ENCODE measurements around the gene LRP5. TPM values are rescaled to one million over a fixed set of nuclear protein-coding genes. Genes with fewer than 3 reads are reported as not detected.

LRP5 gene
- total RNA-seq, 1 donor from 2014 or later: 44.3 TPM

GRCh38 chr11:68488623-68489022 lies 176.2 kb downstream of the LRP5 start:
- Mint-ChIP-seq H3K4me1 (peaks cover 7% of the 10 kb centered on the region), H3K27me3 (ENCODE audit: low read depth) (no peaks in the 10 kb centered on the region), H3K4me3 (no peak overlapping the region), H3K27ac (ENCODE audit: unreplicated experiment) (no peak overlapping the region), H3K36me3 (ENCODE audit: low read depth) (peaks cover 21% of the 10 kb centered on the region), H3K9me3 (peaks cover 10% of the 10 kb centered on the region)
- TF ChIP-seq CTCF (conservative IDR thresholded peaks at IDR 0.05): no peak
- no peak for DNase-seq (ENCODE audit: low read depth, low spot score)

GRCh38 chr11:68495220-68495729 lies 182.9 kb downstream of the LRP5 start:
- no peaks in the 10 kb centered on the region for H3K9me3 Mint-ChIP-seq
- DNase-seq (ENCODE audit: low read depth, low spot score): no peak
- H3K36me3 Mint-ChIP-seq (ENCODE audit: low read depth): no peaks in the 10 kb centered on the region
- no peak overlapping the region for H3K4me3 Mint-ChIP-seq
- peaks cover 31% of the 10 kb centered on the region for H3K4me1 Mint-ChIP-seq
- H3K27me3 Mint-ChIP-seq (ENCODE audit: low read depth): no peaks in the 10 kb centered on the region
- TF ChIP-seq CTCF (conservative IDR thresholded peaks at IDR 0.05): no peak
- H3K27ac Mint-ChIP-seq (ENCODE audit: unreplicated experiment): no peak overlapping the region

- Mint-ChIP-seq H3K4me3 (no peak overlapping the region), H3K36me3 (ENCODE audit: low read depth) (no peaks in the 10 kb centered on the region), H3K27ac (ENCODE audit: unreplicated experiment) (no peak overlapping the region), H3K4me1 (peaks cover 34% of the 10 kb centered on the region), H3K9me3 (no peaks in the 10 kb centered on the region), H3K27me3 (ENCODE audit: low read depth) (no peaks in the 10 kb centered on the region)
- no peak for DNase-seq (ENCODE audit: low read depth, low spot score)
- no peak for TF ChIP-seq CTCF (conservative IDR thresholded peaks at IDR 0.05)
Measured at GRCh38 chr11:68495872-68496271, 183.5 kb downstream of the LRP5 start.

GRCh38 chr11:68497761-68498160 lies 185.4 kb downstream of the LRP5 start:
- no peak for DNase-seq (ENCODE audit: low read depth, low spot score)
- H3K4me1 Mint-ChIP-seq: peaks cover 48% of the 10 kb centered on the region
- H3K4me3 Mint-ChIP-seq: no peak overlapping the region
- no peaks in the 10 kb centered on the region for H3K27me3 Mint-ChIP-seq (ENCODE audit: low read depth)
- peak overlapping the region; percentile 36 for H3K27ac Mint-ChIP-seq (ENCODE audit: unreplicated experiment)
- no peaks in the 10 kb centered on the region for H3K9me3 Mint-ChIP-seq
- H3K36me3 Mint-ChIP-seq (ENCODE audit: low read depth): no peaks in the 10 kb centered on the region
- TF ChIP-seq CTCF (conservative IDR thresholded peaks at IDR 0.05): no peak

GRCh38 chr11:68498321-68498720 lies 185.9 kb downstream of the LRP5 start:
- no peak for DNase-seq (ENCODE audit: low read depth, low spot score)
- Mint-ChIP-seq H3K4me3 (no peak overlapping the region), H3K27ac (ENCODE audit: unreplicated experiment) (no peak overlapping the region), H3K36me3 (ENCODE audit: low read depth) (no peaks in the 10 kb centered on the region), H3K9me3 (no peaks in the 10 kb centered on the region), H3K4me1 (peaks cover 51% of the 10 kb centered on the region), H3K27me3 (ENCODE audit: low read depth) (no peaks in the 10 kb centered on the region)
- TF ChIP-seq CTCF (conservative IDR thresholded peaks at IDR 0.05): no peak

Other genes starting within 250 kb of the LRP5 start
- gene CHKA, start 191.2 kb upstream of the LRP5 start, total RNA-seq: 44.2 and 46.4 TPM in 2 replicates
- 42.7 and 43.7 TPM in 2 replicates for gene KMT5B, start 99.3 kb upstream of the LRP5 start, total RNA-seq
- gene C11orf24, start 40.6 kb upstream of the LRP5 start, total RNA-seq: 54.2 and 54.5 TPM in 2 replicates
- 108 and 111 TPM in 2 replicates for gene PPP6R3, start 148.2 kb downstream of the LRP5 start, total RNA-seq